ENCODE data around the gene KRTAP10-12. TPM values are rescaled to one million over a fixed set of nuclear protein-coding genes. Genes with fewer than 3 reads are reported as not detected.
"Not testable (repeated sequence)": the region's sequence is repeated elsewhere in the genome, so short reads cannot be mapped to it uniquely, and the experiment has no call there.

KRTAP10-12 gene
- total RNA-seq, 3 donors from 2014 or later: not detected

- DNase-seq (no peak), ATAC-seq (peak in 1 of 2 donors; percentile 16)
- peaks cover 55% of the 10 kb centered on the region for H3K4me1 Mint-ChIP-seq (ENCODE audit: low read depth)
- peaks cover 4% of the 10 kb centered on the region for H3K36me3 Mint-ChIP-seq (ENCODE audit: insufficient read depth)
- no peaks in the 10 kb centered on the region for H3K27me3 Mint-ChIP-seq (ENCODE audit: low read depth)
- H3K4me3 Mint-ChIP-seq: peak overlapping the region; percentile 20
- H3K9me3 Mint-ChIP-seq: peaks cover 19% of the 10 kb centered on the region
These were observed 37.9 kb upstream of the KRTAP10-12 start for GRCh38 chr21:44658913-44659595.

- not testable (repeated sequence) for ATAC-seq; H3K36me3 Mint-ChIP-seq (ENCODE audit: insufficient read depth); H3K4me3 Mint-ChIP-seq; H3K27me3 Mint-ChIP-seq (ENCODE audit: low read depth); DNase-seq
- H3K9me3 Mint-ChIP-seq: peaks cover 13% of the 10 kb centered on the region
- H3K4me1 Mint-ChIP-seq (ENCODE audit: low read depth): peaks cover 34% of the 10 kb centered on the region
These were observed 35.4 kb upstream of the KRTAP10-12 start for GRCh38 chr21:44661567-44661966.

- no peak overlapping the region for H3K4me3 Mint-ChIP-seq
- ATAC-seq (no peak), DNase-seq (no peak)
- peaks cover 12% of the 10 kb centered on the region for H3K9me3 Mint-ChIP-seq
- H3K36me3 Mint-ChIP-seq (ENCODE audit: insufficient read depth): peaks cover 4% of the 10 kb centered on the region
- H3K4me1 Mint-ChIP-seq (ENCODE audit: low read depth): peaks cover 3% of the 10 kb centered on the region
- H3K27me3 Mint-ChIP-seq (ENCODE audit: low read depth): no peaks in the 10 kb centered on the region
These were observed 32.3 kb upstream of the KRTAP10-12 start for GRCh38 chr21:44664691-44665090.

GRCh38 chr21:44666401-44667320, 30.3 kb upstream of the KRTAP10-12 start, which contains the start of gene KRTAP12-2:
TSS of gene KRTAP12-2 (minus strand) at chr21:44666927. CDS start at chr21:44666886, 41 bp downstream.
- no peak within 1 kb of the TSS for H3K4me3 Mint-ChIP-seq

GRCh38 chr21:44667612-44668011, 29.4 kb upstream of the KRTAP10-12 start:
- ATAC-seq (no peak), DNase-seq (no peak)
- Mint-ChIP-seq H3K9me3 (peaks cover 15% of the 10 kb centered on the region), H3K4me1 (ENCODE audit: low read depth) (no peaks in the 10 kb centered on the region), H3K4me3 (no peak overlapping the region), H3K27me3 (ENCODE audit: low read depth) (no peaks in the 10 kb centered on the region), H3K36me3 (ENCODE audit: insufficient read depth) (no peaks in the 10 kb centered on the region)

More at GRCh38 chr21:44666401-44667320, 30.3 kb upstream of the KRTAP10-12 start, which contains the start of gene KRTAP12-2:
- no peak for ATAC-seq
- Mint-ChIP-seq H3K9me3 (peaks cover 15% of the 10 kb centered on the region), H3K36me3 (ENCODE audit: insufficient read depth) (peaks cover 4% of the 10 kb centered on the region), H3K27me3 (ENCODE audit: low read depth) (no peaks in the 10 kb centered on the region), H3K4me1 (ENCODE audit: low read depth) (no peaks in the 10 kb centered on the region)
- DNase-seq: no peak

GRCh38 chr21:44670642-44671432, 26.1 kb upstream of the KRTAP10-12 start:
- H3K27me3 Mint-ChIP-seq (ENCODE audit: low read depth): peaks cover 1% of the 10 kb centered on the region

GRCh38 chr21:44671911-44672310, 25.1 kb upstream of the KRTAP10-12 start:
- Mint-ChIP-seq H3K27me3 (ENCODE audit: low read depth) (peaks cover 2% of the 10 kb centered on the region), H3K9me3 (peaks cover 24% of the 10 kb centered on the region), H3K36me3 (ENCODE audit: insufficient read depth) (peaks cover 2% of the 10 kb centered on the region), H3K4me3 (no peak overlapping the region), H3K4me1 (ENCODE audit: low read depth) (peaks cover 1% of the 10 kb centered on the region)
- no peak for DNase-seq
- ATAC-seq: no peak

More at GRCh38 chr21:44670642-44671432, 26.1 kb upstream of the KRTAP10-12 start:
- H3K4me3 Mint-ChIP-seq: no peak overlapping the region
- ATAC-seq (no peak), DNase-seq (no peak)
- peaks cover 2% of the 10 kb centered on the region for H3K36me3 Mint-ChIP-seq (ENCODE audit: insufficient read depth)
- peaks cover under 1% of the 10 kb centered on the region for H3K4me1 Mint-ChIP-seq (ENCODE audit: low read depth)
- peaks cover 23% of the 10 kb centered on the region for H3K9me3 Mint-ChIP-seq

- peaks cover 4% of the 10 kb centered on the region for H3K27me3 Mint-ChIP-seq (ENCODE audit: low read depth)
- peaks cover 7% of the 10 kb centered on the region for H3K9me3 Mint-ChIP-seq
- H3K4me1 Mint-ChIP-seq (ENCODE audit: low read depth): peaks cover 1% of the 10 kb centered on the region
- H3K36me3 Mint-ChIP-seq (ENCODE audit: insufficient read depth): peaks cover under 1% of the 10 kb centered on the region
- ATAC-seq: no peak
- no peak for DNase-seq
- H3K4me3 Mint-ChIP-seq: no peak overlapping the region
These were observed 19.1 kb upstream of the KRTAP10-12 start for GRCh38 chr21:44677881-44678280.

- Mint-ChIP-seq H3K27me3 (ENCODE audit: low read depth) (peaks cover 10% of the 10 kb centered on the region), H3K9me3 (no peaks in the 10 kb centered on the region), H3K4me3 (no peak overlapping the region), H3K4me1 (ENCODE audit: low read depth) (peaks cover 6% of the 10 kb centered on the region), H3K36me3 (ENCODE audit: insufficient read depth) (no peaks in the 10 kb centered on the region)
- ATAC-seq: no peak
- DNase-seq: no peak
These were observed 15.8 kb upstream of the KRTAP10-12 start for GRCh38 chr21:44681152-44681551.

- DNase-seq (no peak), ATAC-seq (no peak)
- Mint-ChIP-seq H3K36me3 (ENCODE audit: insufficient read depth) (no peaks in the 10 kb centered on the region), H3K4me1 (ENCODE audit: low read depth) (peaks cover 6% of the 10 kb centered on the region), H3K27me3 (ENCODE audit: low read depth) (peaks cover 12% of the 10 kb centered on the region), H3K4me3 (no peak within 1 kb of the TSS), H3K9me3 (no peaks in the 10 kb centered on the region)
These were observed 15.0 kb upstream of the KRTAP10-12 start, which contains the start of gene KRTAP12-1 for GRCh38 chr21:44681861-44682579. TSS of gene KRTAP12-1 (minus strand) at chr21:44682163. CDS start at chr21:44682123, 40 bp downstream.

GRCh38 chr21:44682580-44683151, 14.3 kb upstream of the KRTAP10-12 start:
- H3K36me3 Mint-ChIP-seq (ENCODE audit: insufficient read depth): no peaks in the 10 kb centered on the region
- DNase-seq (no peak), ATAC-seq (no peak)
- H3K4me3 Mint-ChIP-seq: no peak overlapping the region
- peaks cover 6% of the 10 kb centered on the region for H3K4me1 Mint-ChIP-seq (ENCODE audit: low read depth)
- no peaks in the 10 kb centered on the region for H3K9me3 Mint-ChIP-seq
- peaks cover 12% of the 10 kb centered on the region for H3K27me3 Mint-ChIP-seq (ENCODE audit: low read depth)

- ATAC-seq (no peak), DNase-seq (no peak)
- H3K9me3 Mint-ChIP-seq: no peaks in the 10 kb centered on the region
- no peaks in the 10 kb centered on the region for H3K36me3 Mint-ChIP-seq (ENCODE audit: insufficient read depth)
- no peak overlapping the region for H3K4me3 Mint-ChIP-seq
- peaks cover 12% of the 10 kb centered on the region for H3K27me3 Mint-ChIP-seq (ENCODE audit: low read depth)
- peaks cover 6% of the 10 kb centered on the region for H3K4me1 Mint-ChIP-seq (ENCODE audit: low read depth)
These were observed 12.9 kb upstream of the KRTAP10-12 start for GRCh38 chr21:44684077-44684476.

- Mint-ChIP-seq H3K36me3 (ENCODE audit: insufficient read depth) (no peaks in the 10 kb centered on the region), H3K27me3 (ENCODE audit: low read depth) (peaks cover 12% of the 10 kb centered on the region), H3K4me1 (ENCODE audit: low read depth) (peaks cover 6% of the 10 kb centered on the region), H3K4me3 (no peak overlapping the region), H3K9me3 (no peaks in the 10 kb centered on the region)
- DNase-seq (no peak), ATAC-seq (no peak)
These were observed 12.5 kb upstream of the KRTAP10-12 start for GRCh38 chr21:44684483-44684882.

Measured in activated T-cell treated with anti-CD3 and anti-CD28 coated beads, Interleukin-2, amount 50 U/mL, for 4 hours (primary cell).